CD14-positive monocyte (primary cell): ENCODE results near the gene CEBPZOS. TPM values are rescaled to one million over a fixed set of nuclear protein-coding genes. Genes with fewer than 3 reads are reported as not detected.

ENCODE experiments used
- DNase-seq, 3 donors: peaks; one replicate each; pipeline ENCODE4 v3.0.0-alpha.2; 2011 to 2022
- H2AFZ ChIP-seq: 2 replicates; pipeline ENCODE4 v1.6.0; 2012; ENCODE audit warnings: mild to moderate bottlenecking, low read depth, low read length, inconsistent platforms; ENCODE audit not compliant: insufficient read depth, poor library complexity, severe bottlenecking
- H3K27ac ChIP-seq, 2 donors: 1 replicate in 1 of 2; 2 replicates in 1 of 2; pipeline ENCODE4 v1.5.1; 2012 to 2013; ENCODE audit warnings: low read length in 2 of 2, control low read depth in 1 of 2, inconsistent platforms in 1 of 2, low read depth in 1 of 2, mild to moderate bottlenecking in 1 of 2
- H3K27me3 ChIP-seq, 2 donors: one replicate each; pipeline versions ENCODE4 v1.6.0 to v1.6.1; 2011 to 2013; ENCODE audit warnings: low read length in 2 of 2; ENCODE audit not compliant: control insufficient read depth in 2 of 2, insufficient read depth in 2 of 2
- H3K36me3 ChIP-seq, 2 donors: replicated peaks in 1 of 2; 1 replicate in 1 of 2; 2 replicates in 1 of 2; pipeline versions ENCODE4 v1.5.1 to v1.6.1; 2012 to 2013; ENCODE audit warnings: low read length in 2 of 2, control low read depth in 1 of 2, inconsistent platforms in 1 of 2, mild to moderate bottlenecking in 1 of 2; ENCODE audit not compliant: insufficient read depth in 2 of 2, control insufficient read depth in 1 of 2
- H3K4me1 ChIP-seq, 2 donors: 1 replicate in 1 of 2; 2 replicates in 1 of 2; pipeline versions ENCODE4 v1.5.1 to v1.6.1; 2012 to 2013; ENCODE audit warnings: low read length in 2 of 2, control low read depth in 1 of 2, inconsistent platforms in 1 of 2, mild to moderate bottlenecking in 1 of 2, moderate library complexity in 1 of 2; ENCODE audit not compliant: insufficient read depth in 2 of 2, control insufficient read depth in 1 of 2
- H3K4me2 ChIP-seq: replicated peaks from 2 replicates; pipeline ENCODE3; 2012; ENCODE audit warnings: low read length, moderate library complexity, mild to moderate bottlenecking; ENCODE audit not compliant: poor library complexity, severe bottlenecking; ENCODE audit errors: extremely low read depth
- H3K4me3 ChIP-seq, 3 experiments: fragments of 200-600 bp in 1 of 3; sonication (generic) in 1 of 3; replicated peaks in 1 of 3; 1 replicate in 2 of 3; 2 replicates in 1 of 3; pipeline ENCODE4 v1.5.1; 2011 to 2013; ENCODE audit warnings: low read length in 3 of 3, mild to moderate bottlenecking in 3 of 3, control low read depth in 2 of 3, low read depth in 2 of 3, inconsistent platforms in 1 of 3, moderate library complexity in 1 of 3
- H3K79me2 ChIP-seq: 2 replicates; pipeline ENCODE4 v1.6.0; 2012; ENCODE audit warnings: mild to moderate bottlenecking, control low read depth, inconsistent platforms, low read length, moderate library complexity; ENCODE audit not compliant: insufficient read depth
- H3K9ac ChIP-seq: 2 replicates; pipeline ENCODE4 v1.6.0; 2017; ENCODE audit warnings: low read length, mild to moderate bottlenecking; ENCODE audit not compliant: insufficient read depth, poor library complexity, severe bottlenecking
- H3K9me3 ChIP-seq, 2 donors: replicated peaks in 1 of 2; 1 replicate in 1 of 2; 2 replicates in 1 of 2; pipeline versions ENCODE4 v1.5.1 to v1.6.1; 2012 to 2013; ENCODE audit warnings: low read length in 2 of 2, control low read depth in 1 of 2; ENCODE audit not compliant: control insufficient read depth in 1 of 2, insufficient read depth in 1 of 2
- H4K20me1 ChIP-seq: 2 replicates; pipeline ENCODE4 v1.6.0; 2012; ENCODE audit warnings: mild to moderate bottlenecking, low read length, control low read depth, moderate library complexity; ENCODE audit not compliant: insufficient read depth
- H3K27ac Mint-ChIP-seq, 7 donors: one replicate each; pipeline ENCODE4 v1.8.0; 2020; ENCODE audit warnings: mild to moderate bottlenecking in 7 of 7, mixed read lengths in 7 of 7, moderate library complexity in 6 of 7, inconsistent platforms in 2 of 7
- H3K27me3 Mint-ChIP-seq, 3 donors: one replicate each; pipeline ENCODE4 v1.8.0; 2021 to 2022; ENCODE audit warnings: low read depth in 3 of 3, mild to moderate bottlenecking in 3 of 3, mixed read lengths in 3 of 3, moderate library complexity in 3 of 3, inconsistent platforms in 1 of 3
- H3K36me3 Mint-ChIP-seq, 2 donors: one replicate each; pipeline ENCODE4 v1.8.0; 2020; ENCODE audit warnings: mixed read lengths in 2 of 2, inconsistent platforms in 1 of 2, mild to moderate bottlenecking in 1 of 2
- H3K4me1 Mint-ChIP-seq: one replicate; pipeline ENCODE4 v1.8.0; 2020; ENCODE audit warnings: mild to moderate bottlenecking, mixed read lengths
- H3K4me3 Mint-ChIP-seq, 2 donors: one replicate each; pipeline ENCODE4 v1.8.0; 2020; ENCODE audit warnings: mild to moderate bottlenecking in 2 of 2, mixed read lengths in 2 of 2, moderate library complexity in 1 of 2
- H3K9me3 Mint-ChIP-seq, 7 donors: one replicate each; pipeline ENCODE4 v1.8.0; 2020 to 2022; ENCODE audit warnings: mixed read lengths in 7 of 7, mild to moderate bottlenecking in 6 of 7, moderate library complexity in 6 of 7, inconsistent platforms in 2 of 7
- CTCF ChIP-seq: fragments of 200-600 bp; IDR thresholded peaks from one replicate; pipeline ENCODE4 v1.8.0; 2022; ENCODE audit warnings: antibody characterized with exemption, mild to moderate bottlenecking
- WGBS: methylation state at CpG from one replicate; pipeline ENCODE4 v1.1.5; 2013; ENCODE audit warnings: missing lambda C conversion rate; ENCODE audit not compliant: insufficient coverage; 5-methylcytosine and 5-hydroxymethylcytosine counted together
- intact Hi-C, 2 donors: fragments of 100-400 bp; cut with micrococcal nuclease; formaldehyde crosslinking; loops; one replicate each; pipeline versions ENCODE4 v1.15.0 to v1.15.1; 2023
- polyA plus RNA-seq, 3 donors: library from polyadenylated mRNA; depleted of rRNA in 1 of 3; unstranded in 2 of 3; stranded (reverse) in 1 of 3; fragments of 300-500 nt in 2 of 3; fragments of >200 nt in 1 of 3; fragmentation: Illumina TruSeq in 2 of 3; gene quantifications; 1 replicate in 2 of 3; 2 replicates in 1 of 3; pipeline ENCODE4 v1.2.3, GENCODE V29; 2012 to 2021

The CEBPZOS gene
- polyA plus RNA-seq, 3 donors = 12.6 to 19.3 (median 18.2) TPM

GRCh38 chr2:37226863-37227262 lies 30.6 kb downstream of the CEBPZOS start:
- H3K9ac ChIP-seq = no peak overlapping the region
- no CpG with 5 or more reads among the region's 4 CpGs for WGBS
- intact Hi-C loops = no loop called here
- H3K27me3 Mint-ChIP-seq = no peaks in the 10 kb centered on the region
- H3K79me2 ChIP-seq = peaks cover 76% of the 10 kb centered on the region
- H3K4me3 ChIP-seq = no peak overlapping the region
- no peaks in the 10 kb centered on the region for H3K27me3 ChIP-seq
- H3K36me3 ChIP-seq = peaks cover 36 to 58% of the 10 kb centered on the region in 2 donors
- H3K4me1 ChIP-seq = peaks cover 13 to 17% of the 10 kb centered on the region in 2 donors
- H3K4me2 ChIP-seq = no peak overlapping the region
- no peaks in the 10 kb centered on the region for H3K9me3 Mint-ChIP-seq
- no peak for TF ChIP-seq CTCF
- H3K36me3 Mint-ChIP-seq = peaks cover 44 to 51% of the 10 kb centered on the region in 2 donors
- no peaks in the 10 kb centered on the region for H3K9me3 ChIP-seq
- H3K4me1 Mint-ChIP-seq = peaks cover 9% of the 10 kb centered on the region
- no peak overlapping the region for H2AFZ ChIP-seq
- peaks cover 22% of the 10 kb centered on the region for H4K20me1 ChIP-seq
- H3K27ac ChIP-seq = no peak overlapping the region
- H3K4me3 Mint-ChIP-seq = no peak overlapping the region
- peak overlapping the region in 1 of 7 donors; percentile 32 for H3K27ac Mint-ChIP-seq
- no peak for DNase-seq

DNA sequence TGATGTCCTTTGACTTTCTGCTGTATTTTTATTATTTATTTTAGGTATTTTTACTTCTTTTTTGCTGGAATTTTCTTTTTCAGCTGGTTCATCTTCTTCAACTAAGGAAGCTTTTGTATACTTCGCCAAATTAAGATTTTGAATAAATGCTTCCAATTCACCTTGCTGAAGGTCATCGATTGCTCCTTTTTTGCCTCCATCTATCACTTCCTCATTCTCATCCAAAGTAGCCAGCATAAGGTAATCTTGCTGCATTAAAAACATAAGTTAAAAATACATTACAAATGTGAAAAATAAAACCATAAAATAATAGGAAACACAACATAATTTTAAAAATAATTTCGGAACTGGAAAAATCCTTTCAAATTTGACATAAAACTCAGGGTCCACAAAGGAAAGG lies 32.5 kb downstream of the CEBPZOS start:
- intact Hi-C loops = no loop called here
- Mint-ChIP-seq H3K27ac (peak overlapping the region in 1 of 7 donors; percentile 10), H3K4me1 (peaks cover 9% of the 10 kb centered on the region), H3K27me3 (no peaks in the 10 kb centered on the region), H3K36me3 (peaks cover 31 to 35% of the 10 kb centered on the region in 2 donors), H3K4me3 (no peak overlapping the region), H3K9me3 (no peaks in the 10 kb centered on the region)
- no peak overlapping the region for H3K4me2 ChIP-seq
- H3K36me3 ChIP-seq = peaks cover 23 to 39% of the 10 kb centered on the region in 2 donors
- no CpG with 5 or more reads among the region's 3 CpGs for WGBS
- peaks cover 23 to 27% of the 10 kb centered on the region in 2 donors for H3K4me1 ChIP-seq
- no peaks in the 10 kb centered on the region for H3K27me3 ChIP-seq
- peaks cover 91% of the 10 kb centered on the region for H3K79me2 ChIP-seq
- no peaks in the 10 kb centered on the region for H3K9me3 ChIP-seq
- H4K20me1 ChIP-seq = peaks cover 22% of the 10 kb centered on the region
- no peak overlapping the region for H3K27ac ChIP-seq
- no peak for DNase-seq
- no peak overlapping the region for H3K4me3 ChIP-seq
- H3K9ac ChIP-seq = no peak overlapping the region
- no peak for TF ChIP-seq CTCF
- H2AFZ ChIP-seq = no peak overlapping the region
